SK-N-SH treated with all-trans-retinoic acid at 6 μM for 48 hours (cell line): Measurements from ENCODE around the gene HES3.

Experiments
- ARNTL ChIP-seq: fragments of 450-650 bp; formaldehyde crosslinking; IDR thresholded peaks from 2 replicates; pipeline ENCODE4 v1.5.0; 2020; ENCODE audit warnings: low read depth, mild to moderate bottlenecking, moderate library complexity, borderline replicate concordance
- BACH2 ChIP-seq: fragments of 250-450 bp; sonication (Bioruptor Pico); IDR thresholded peaks from 2 replicates; pipeline ENCODE4 v1.9.0; 2021; ENCODE audit warnings: mild to moderate bottlenecking, borderline replicate concordance
- CREB5 ChIP-seq: fragments of 250-450 bp; sonication (Bioruptor Pico); IDR thresholded peaks from 2 replicates; pipeline ENCODE4 v1.5.1; 2020; ENCODE audit warnings: low read depth, mild to moderate bottlenecking, moderate library complexity
- ESRRG ChIP-seq: fragments of 250-450 bp; sonication (Bioruptor Pico); IDR thresholded peaks from 2 replicates; pipeline ENCODE4 v1.6.1; 2021; ENCODE audit warnings: mild to moderate bottlenecking
- OSR1 ChIP-seq: fragments of 250-450 bp; sonication (Bioruptor Pico); IDR thresholded peaks from 2 replicates; pipeline ENCODE4 v1.8.0; 2022; ENCODE audit warnings: moderate library complexity, mild to moderate bottlenecking, inconsistent platforms
- PATZ1 ChIP-seq: fragments of 250-450 bp; sonication (Bioruptor Pico); IDR thresholded peaks from 2 replicates; pipeline ENCODE4 v1.8.0; 2020; ENCODE audit warnings: mild to moderate bottlenecking, moderate library complexity, borderline replicate concordance
- RARB ChIP-seq: fragments of 250-450 bp; sonication (Bioruptor Pico); IDR thresholded peaks from 2 replicates; pipeline ENCODE4 v1.8.0; 2021; ENCODE audit warnings: mild to moderate bottlenecking, moderate library complexity
- TOX ChIP-seq: fragments of 250-450 bp; sonication (Bioruptor Pico); IDR thresholded peaks from 2 replicates; pipeline ENCODE4 v1.8.0; 2021; ENCODE audit warnings: mild to moderate bottlenecking, moderate library complexity, borderline replicate concordance
- ZFP3 ChIP-seq: fragments of 250-450 bp; sonication (Bioruptor Pico); IDR thresholded peaks from 2 replicates; pipeline ENCODE4 v1.5.0; 2020; ENCODE audit warnings: mild to moderate bottlenecking, moderate library complexity
- ZNF70 ChIP-seq: fragments of 450-650 bp; formaldehyde crosslinking; IDR thresholded peaks from 2 replicates; pipeline ENCODE4 v1.5.0; 2020; ENCODE audit warnings: mild to moderate bottlenecking, moderate library complexity

- TF ChIP-seq PATZ1 (CRISPR knock-in tag) (no peak), BACH2 (CRISPR knock-in tag) (no peak), CREB5 (no peak), ESRRG (no peak), ARNTL (CRISPR knock-in tag) (no peak), OSR1 (no peak), ZFP3 (CRISPR knock-in tag) (no peak), TOX (CRISPR knock-in tag) (no peak), ZNF70 (no peak), RARB (CRISPR knock-in tag) (no peak)
These were observed 44.0 kb downstream of the HES3 start for GRCh38 chr1:6288026-6288425.
